DMS 273 treated with DMSO at 0.1 percent for 48 hours (cell line): ENCODE data around the gene CHD9.
"Not testable (repeated sequence)": the region's sequence is repeated elsewhere in the genome, so short reads cannot be mapped to it uniquely, and the experiment has no call there.

Experiments
- DNase-seq: peaks from one replicate; lab custom pipeline; 2025; lab: John Stamatoyannopoulos, UW

The CHD9 gene

GRCh38 chr16:53047515-53047914, 7.3 kb upstream of the CHD9 start:
- not testable (repeated sequence) for DNase-seq

GRCh38 chr16:53048139-53048915, 6.5 kb upstream of the CHD9 start:
- DNase-seq = no peak

- DNase-seq = not testable (repeated sequence)
These were observed 3.5 kb upstream of the CHD9 start for GRCh38 chr16:53051255-53051654.

DNA sequence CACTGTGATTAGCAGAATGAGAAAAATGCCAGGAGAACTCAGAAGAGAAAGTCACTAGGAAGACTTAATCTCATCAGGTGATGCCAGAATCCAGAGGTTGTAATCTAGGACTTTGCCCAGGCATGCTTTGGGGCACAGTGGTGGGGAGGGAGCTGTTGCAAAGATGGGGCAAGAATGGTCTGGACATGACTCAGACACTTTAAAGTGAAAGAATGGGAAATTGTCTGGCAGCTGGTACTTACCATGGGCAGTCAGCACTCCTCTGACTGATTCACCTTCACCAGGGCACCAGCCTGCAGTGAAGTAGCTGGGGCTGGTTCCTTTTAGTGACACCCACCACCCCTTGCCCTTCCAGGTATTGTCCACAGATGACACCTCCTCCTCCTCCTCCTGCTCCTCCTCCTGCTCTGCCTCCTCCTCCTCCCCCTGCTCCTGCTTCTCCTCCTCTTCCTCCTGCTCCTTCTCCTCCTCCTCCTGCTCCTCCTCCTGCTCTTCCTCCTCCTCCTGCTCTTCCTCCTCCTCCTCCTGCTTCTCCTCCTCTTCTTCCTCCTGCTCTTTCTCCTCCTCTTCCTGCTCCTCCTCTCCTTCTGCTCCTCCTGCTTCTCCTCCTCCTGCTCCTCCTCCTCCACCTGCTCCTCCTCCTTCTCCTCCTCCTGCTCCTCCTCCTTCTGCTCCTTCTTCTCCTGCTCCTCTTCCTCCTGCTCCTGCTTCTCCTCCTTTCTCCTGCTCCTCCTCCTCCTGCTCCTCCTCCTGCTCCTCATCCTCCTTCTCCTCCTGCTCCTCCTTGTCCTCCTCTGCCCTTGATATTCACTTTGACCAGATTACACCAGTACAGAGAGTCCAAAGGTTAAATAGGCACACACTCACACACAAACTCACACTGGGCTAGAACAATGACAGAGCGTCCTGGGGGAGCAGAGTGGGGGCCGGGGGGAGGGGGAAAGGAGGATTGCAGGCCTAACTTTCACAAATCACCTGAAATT, 2.0 kb upstream of the CHD9 start, which contains the start of gene CHD9NB:
TSS of gene CHD9NB (minus strand) at position 379 of the 983 bp plus-strand sequence. CDS start 8,739 bp downstream, outside the sequence.
- DNase-seq = no peak

DNA sequence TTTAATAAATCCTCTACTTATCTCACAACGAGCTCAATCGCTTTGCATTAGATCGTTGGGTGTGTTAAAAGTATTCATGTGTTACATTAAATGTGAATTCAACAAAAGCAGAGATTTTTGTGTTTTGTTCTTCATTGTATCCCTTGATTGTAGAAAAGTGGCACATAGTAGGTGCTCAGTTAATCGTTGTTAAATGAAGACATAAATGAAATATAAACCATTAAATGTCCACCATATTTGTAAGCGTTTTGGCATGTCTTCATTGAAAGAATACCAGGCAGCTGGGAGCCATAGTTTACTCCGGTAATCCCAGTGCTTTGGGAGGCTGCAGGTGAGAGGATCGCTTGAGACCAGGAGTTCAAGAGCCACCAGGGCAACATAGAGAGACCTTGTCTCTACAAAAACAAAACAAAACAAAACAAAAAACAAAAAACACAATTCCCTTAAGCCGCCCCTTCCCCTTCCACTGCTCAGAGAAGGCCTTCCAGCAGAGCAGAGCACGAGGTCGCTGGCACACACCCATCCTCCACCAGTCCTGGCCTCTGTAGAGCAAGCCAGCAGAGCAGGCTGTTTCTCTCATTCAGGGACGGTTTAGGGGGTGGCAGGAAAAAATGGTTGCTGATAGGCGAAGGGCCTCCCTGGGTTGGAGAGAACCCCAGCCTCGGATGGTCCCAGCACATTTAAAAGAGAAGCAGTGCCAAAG, 673 bp upstream of the CHD9 start:
- no peak for DNase-seq

DNA sequence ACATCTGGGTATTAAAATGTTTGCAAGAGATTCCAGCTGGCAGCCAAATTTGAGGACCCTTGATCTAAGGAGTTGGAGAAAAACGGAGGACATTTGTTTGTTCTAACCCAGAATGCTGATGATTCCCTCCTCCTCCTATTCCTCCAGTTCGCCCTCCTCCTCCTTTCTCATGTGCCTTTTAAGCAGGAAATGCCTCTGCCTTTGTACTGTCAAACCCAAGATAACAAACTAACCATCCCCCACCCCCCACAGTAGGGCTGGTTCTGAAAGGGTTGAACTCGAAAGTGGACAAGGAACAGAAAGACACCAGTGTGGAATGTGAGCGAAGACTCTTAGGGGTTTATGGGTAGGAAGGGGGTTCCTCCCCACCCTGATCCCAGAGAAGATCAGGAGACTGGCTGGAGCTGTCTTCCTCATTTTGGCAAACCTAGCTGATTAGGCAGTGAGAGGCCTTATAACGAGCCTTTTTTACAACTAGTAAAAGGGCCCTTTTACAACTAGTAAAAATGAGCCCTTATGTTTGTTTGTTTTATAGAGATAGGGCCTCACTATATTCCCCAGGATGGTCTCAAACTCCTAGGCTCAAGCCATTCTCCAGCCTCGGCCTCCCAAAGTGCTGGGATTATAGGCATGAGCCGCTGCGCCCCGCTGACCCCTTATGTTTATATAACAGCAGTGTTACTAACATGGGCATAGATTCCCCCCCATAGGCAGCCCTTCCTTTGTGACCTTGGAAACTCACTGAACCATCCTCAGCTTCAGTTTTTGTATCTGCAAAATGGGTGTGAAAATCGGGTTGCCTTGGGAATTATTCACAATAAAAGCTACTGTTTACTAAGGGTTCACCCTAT, 975 bp downstream of the CHD9 start:
- DNase-seq = no peak

DNA sequence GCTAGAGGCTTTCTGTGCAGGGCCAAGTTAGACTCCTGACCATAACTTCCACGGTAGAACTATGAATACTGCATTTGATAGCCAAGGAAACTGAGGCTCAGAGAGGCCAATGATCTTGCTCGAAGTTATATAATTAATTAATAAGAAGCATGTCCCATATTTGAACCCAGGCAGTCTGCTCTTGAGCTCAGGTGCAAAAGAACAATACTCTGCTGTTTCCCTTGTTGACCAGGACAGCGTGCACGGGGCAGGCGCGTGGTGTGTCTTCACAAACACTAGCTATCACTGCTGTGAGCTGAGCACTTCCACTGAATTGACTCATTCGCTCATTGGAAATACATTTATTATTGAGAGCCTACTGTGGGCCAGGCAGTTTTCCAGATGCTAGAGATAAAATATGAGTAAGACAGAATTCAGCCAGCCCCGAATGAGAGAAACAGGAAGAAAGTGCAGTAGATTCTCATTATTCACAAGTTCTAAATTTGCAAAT, 1.6 kb downstream of the CHD9 start:
- no peak for DNase-seq

DNA sequence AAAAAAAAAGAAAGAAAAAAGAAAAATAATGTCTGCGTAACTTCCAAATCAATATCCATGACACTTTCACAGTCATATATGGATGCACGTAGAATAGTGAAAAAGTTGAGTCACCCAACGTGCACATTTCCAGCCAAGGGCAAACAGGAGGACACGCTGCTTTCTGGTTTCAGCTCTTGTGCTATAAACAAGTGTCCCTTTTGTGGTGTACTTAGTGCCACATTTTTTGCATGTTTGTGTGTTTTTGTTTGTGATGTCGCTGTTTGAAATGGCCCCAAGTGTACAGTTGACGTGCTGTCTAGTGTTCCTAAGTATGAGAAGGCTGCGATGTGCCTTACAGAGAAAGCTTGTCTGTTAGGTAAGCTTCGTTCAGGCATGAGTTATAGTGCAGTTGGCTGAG, 2.9 kb downstream of the CHD9 start:
- no peak for DNase-seq

GRCh38 chr16:53058441-53058840, 3.6 kb downstream of the CHD9 start:
- DNase-seq = no peak

DNA sequence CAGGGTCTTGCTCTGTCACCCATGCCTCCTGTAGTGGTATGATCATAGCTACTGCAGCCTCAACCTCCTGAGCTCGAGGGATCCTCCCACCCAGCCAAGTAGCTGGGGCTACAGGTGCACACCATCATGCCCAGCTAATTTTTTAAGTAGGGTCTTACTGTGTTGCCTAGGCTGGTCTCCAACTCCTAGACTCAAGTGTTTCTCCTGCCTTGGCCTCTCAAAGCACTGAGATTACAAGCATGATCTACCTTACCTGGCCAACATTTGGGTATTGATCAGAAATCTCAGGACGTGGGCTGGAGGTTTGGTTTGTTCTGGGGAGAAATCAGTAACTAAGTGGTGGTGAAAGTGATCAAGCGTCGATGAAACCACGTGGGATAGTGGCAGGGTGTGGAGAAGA, 4.1 kb downstream of the CHD9 start:
- no peak for DNase-seq

- no peak for DNase-seq
These were observed 4.9 kb downstream of the CHD9 start for GRCh38 chr16:53059672-53060071.

DNA sequence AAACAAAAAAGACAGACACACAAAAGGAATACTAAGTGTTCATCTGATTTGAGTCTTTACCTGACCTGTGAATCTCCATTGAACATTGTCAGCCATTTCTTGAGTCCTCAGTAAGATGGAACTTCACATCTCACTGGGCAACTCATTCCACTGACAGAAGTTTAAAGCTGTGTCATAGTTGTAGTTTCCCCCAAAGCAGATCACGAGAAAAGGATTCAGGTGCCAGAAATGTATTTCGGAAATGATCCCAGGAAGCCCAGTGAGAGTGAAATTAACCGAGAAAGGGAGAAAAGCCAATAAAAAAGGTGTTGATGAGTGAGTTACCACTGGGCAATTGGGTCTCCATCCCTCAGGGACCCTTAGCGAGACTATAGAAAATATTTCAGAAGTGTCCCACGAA, 6.5 kb downstream of the CHD9 start:
- no peak for DNase-seq

GRCh38 chr16:53061701-53062159, 6.9 kb downstream of the CHD9 start:
- no peak for DNase-seq

DNA sequence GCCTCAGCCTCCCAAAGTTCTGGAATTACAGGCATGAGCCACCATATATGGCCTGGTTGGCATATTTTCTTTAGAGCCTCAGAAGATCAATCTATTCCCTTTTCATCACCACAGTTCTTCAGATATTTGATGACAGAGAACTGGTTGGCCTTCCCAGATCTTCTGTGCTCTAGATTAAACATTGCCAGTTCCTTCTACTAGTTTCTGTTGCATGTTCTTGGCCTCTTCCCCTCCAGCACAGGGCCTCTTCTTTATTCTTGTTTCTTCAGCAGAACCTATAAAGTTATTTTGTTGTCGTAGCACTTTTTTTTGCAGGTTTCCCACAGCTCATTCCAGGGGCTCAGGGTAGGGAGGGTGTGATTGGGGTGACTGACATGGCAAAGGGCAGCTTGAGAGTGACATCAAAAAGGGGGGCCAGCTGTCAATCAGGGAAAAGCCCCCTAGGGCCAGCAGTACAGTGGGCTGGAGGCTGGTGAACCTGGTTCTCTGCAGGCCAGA, 9.3 kb downstream of the CHD9 start:
- no peak for DNase-seq

DNA sequence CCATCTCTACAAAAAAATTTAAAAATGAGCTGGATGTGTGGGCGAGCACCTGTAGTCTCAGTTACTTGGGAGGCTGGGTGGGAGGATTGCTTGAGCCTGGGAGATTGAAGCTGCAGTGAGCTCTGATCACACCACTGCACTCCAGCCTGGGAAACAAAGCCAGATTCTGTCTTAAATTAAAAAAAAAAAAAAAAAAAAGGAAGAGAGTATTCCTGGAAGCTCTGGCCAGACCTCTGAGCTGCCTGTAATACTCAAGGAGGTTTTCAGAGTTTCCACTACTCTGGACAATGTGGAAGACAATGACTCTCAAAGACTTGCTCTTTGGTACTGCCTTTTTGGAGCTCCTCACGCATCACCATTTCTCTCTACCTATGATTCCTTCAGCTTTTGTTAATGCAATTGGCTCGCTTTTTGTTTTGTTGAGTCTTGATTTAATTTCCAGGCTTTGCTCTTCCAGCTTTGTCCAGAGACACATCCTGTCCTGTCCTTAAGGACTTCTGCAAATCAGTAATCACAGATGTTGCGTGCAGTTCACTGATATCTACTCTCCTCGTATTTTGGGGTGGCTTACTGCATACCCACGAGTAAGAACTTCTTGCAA, 10.8 kb downstream of the CHD9 start:
- DNase-seq = no peak

DNA sequence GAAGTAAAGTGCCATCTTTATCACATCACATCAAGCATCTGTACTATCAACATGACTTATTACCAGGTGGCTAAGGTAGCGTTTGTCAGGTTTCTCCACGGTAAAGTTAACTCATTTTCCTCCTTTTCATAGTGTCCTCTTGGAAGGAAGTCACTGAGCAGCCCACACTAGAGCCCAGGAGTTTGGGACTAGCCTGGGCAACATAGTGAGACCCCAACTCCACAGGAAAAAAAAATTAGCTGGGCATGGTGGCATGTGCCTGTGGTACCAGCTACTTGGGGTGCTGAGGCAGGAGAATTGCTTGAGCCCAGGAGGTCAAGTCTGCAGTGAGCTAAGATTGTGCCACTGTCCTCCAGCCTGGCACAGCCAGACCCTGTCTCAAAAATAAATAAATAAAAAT, 12.9 kb downstream of the CHD9 start:
- DNase-seq = no peak

DNA sequence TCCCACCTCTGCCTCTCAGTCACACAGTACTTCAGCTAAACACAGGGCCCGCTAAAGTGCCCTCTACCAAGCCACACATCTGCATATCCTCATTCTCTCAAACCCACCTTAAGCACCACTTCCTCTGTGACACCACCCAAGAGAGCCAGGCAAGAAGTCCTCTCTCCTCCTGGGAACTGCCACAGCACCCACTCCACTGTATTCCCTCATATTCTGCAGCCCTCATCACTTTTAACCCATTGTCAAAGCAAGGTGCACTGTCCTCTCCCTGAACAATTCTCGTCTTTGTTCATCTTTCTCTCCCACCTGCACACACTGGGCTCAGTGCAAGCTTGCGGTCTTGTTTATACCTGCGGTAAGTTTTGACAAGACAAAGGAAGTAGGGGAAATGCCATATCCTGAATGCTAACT, 13.6 kb downstream of the CHD9 start:
- DNase-seq = no peak

DNA sequence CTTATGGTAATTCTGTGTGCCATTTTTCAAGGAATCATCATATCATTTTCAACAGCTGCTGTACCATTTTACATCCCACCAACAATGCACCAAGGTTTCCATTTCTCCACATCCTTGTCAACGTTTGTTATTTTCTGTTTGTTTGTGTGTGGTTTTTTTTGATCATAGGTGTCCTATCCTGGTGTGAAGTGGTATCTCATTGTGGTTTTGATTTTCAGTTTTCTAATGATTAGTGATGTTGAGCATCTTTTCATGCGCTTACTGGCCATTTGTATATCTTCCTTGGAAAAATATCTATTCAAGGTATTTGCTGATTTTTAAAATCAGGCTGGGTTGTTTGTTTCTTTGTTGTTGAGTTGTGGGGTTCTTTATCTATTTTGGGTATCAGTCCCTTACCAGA, 15.0 kb downstream of the CHD9 start:
- DNase-seq = no peak

- peak; percentile 40 for DNase-seq
These were observed 17.0 kb downstream of the CHD9 start for GRCh38 chr16:53071748-53072301.

DNA sequence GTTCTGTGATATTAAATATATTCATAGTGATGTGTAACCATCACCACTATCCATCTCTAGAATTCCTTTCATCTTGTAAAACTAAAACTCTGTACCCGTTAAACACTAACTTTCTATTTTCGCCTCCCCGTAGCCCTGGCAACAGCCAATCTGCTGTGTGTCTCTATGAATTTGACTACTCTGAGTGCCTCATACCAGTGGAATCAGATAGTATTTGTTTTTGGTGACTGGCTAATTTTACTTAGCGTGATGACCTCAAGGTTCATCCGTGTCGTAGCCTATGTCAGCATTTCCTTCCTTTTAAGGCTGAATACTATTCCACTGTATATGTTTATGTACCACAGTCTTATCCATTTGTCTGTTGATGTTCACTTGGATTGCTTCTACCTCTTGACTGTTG, 18.2 kb downstream of the CHD9 start:
- DNase-seq = no peak
